A673 (cell line): Measurements from ENCODE around the gene NAGLU.

Experiments
- CTCF ChIP-seq: fragments of 300-800, 200-600 bp; sonication (generic); conservative IDR thresholded peaks from 2 replicates; pipeline ENCODE4 v1.5.1; 2017; ENCODE audit warnings: low read depth, mild to moderate bottlenecking, antibody characterized with exemption, low read length, moderate library complexity, mixed read lengths
- EZH2 ChIP-seq: fragments of 200-600 bp; sonication (generic); IDR thresholded peaks from 2 replicates; pipeline ENCODE4 v1.6.1; 2017; ENCODE audit warnings: borderline replicate concordance, low read depth, mild to moderate bottlenecking, mixed read lengths, antibody characterized with exemption, low read length; ENCODE audit not compliant: poor library complexity, severe bottlenecking

- no peak for TF ChIP-seq CTCF
- TF ChIP-seq EZH2: no peak
These were observed 30.3 kb downstream of the NAGLU start for GRCh38 chr17:42566215-42566882.
